Pancreas (tissue), 10 donors: ENCODE measurements around the gene TRA2B. TPM values are rescaled to one million over a fixed set of nuclear protein-coding genes. Genes with fewer than 3 reads are reported as not detected.
A peak's percentile ranks its signal among the peaks of the same experiment; 100 is the strongest.

ENCODE experiments used
- ATAC-seq, 4 donors: fragments of 200-7000 bp; cut with Tn5 transposase; one replicate each; pipeline versions ENCODE4 v1.8.0 to v1.9.1; 2020; ENCODE audit warnings: mild to moderate bottlenecking in 4 of 4, moderate library complexity in 4 of 4
- DNase-seq, 6 donors: peaks; one replicate each; pipeline ENCODE4 v3.0.0-alpha.2; 2020
- FAIRE-seq: peaks from 2 replicates; lab custom pipeline; 2012; peaks lifted over from hg19 to GRCh38; lab: Jason Lieb, UNC
- H3K27ac ChIP-seq, 4 donors: fragments of 200-600 bp; sonication (generic); 1 replicate in 3 of 4; 2 replicates in 1 of 4; pipeline versions ENCODE4 v1.5.0 to v1.8.0; 2020
- H3K27me3 ChIP-seq, 4 donors: fragments of 200-600 bp; one replicate each; pipeline ENCODE4 v1.8.0; 2021
- H3K36me3 ChIP-seq, 3 donors: fragments of 200-600 bp; sonication (generic) in 1 of 3; one replicate each; pipeline versions ENCODE4 v1.5.0 to v1.8.0; 2020 to 2021
- H3K4me1 ChIP-seq, 3 donors: fragments of 200-600 bp; one replicate each; pipeline ENCODE4 v1.8.0; 2021
- H3K4me3 ChIP-seq, 4 donors: fragments of 200-600 bp; sonication (generic) in 2 of 4; one replicate each; pipeline versions ENCODE4 v1.5.0 to v1.8.0; 2020 to 2021
- H3K9me3 ChIP-seq, 4 donors: fragments of 200-600 bp; one replicate each; pipeline ENCODE4 v1.8.0; 2021
- CTCF ChIP-seq, 4 donors: fragments of 200-600 bp; sonication (generic) in 3 of 4; IDR thresholded peaks; one replicate each; pipeline versions ENCODE4 v1.5.0 to v1.8.0; 2021; ENCODE audit warnings: antibody characterized with exemption in 4 of 4
- WGBS, 2 donors: extraction: QIAGEN DNeasy Blood & Tissue Kit; methylation state at CpG; one replicate each; pipeline ENCODE4 v1.1.7; 2013; 5-methylcytosine and 5-hydroxymethylcytosine counted together
- intact Hi-C, 3 donors: fragments of 100-400 bp; cut with DNase I; formaldehyde crosslinking; loops; one replicate each; pipeline versions ENCODE4 v1.11.1 to v1.14.2; 2022
- polyA plus RNA-seq, 2 donors: library from polyadenylated mRNA; stranded (reverse); fragments of 200-250 nt; gene quantifications; one replicate each; pipeline ENCODE4 v1.2.3, GENCODE V29; 2013
- total RNA-seq, 6 donors: library from RNA; stranded (reverse); fragmentation: NEBNext Ultra II Directional in 4 of 6; extraction: Animal tissue kit (Norgen Biotek cat#: 25700) in 4 of 6; gene quantifications; one replicate each; pipeline versions ENCODE4 v1.2.1 to v1.2.4, GENCODE V29; 2021 to 2023
- donor health status: healthy with polysubstance abuse.
- donor health status: DM: no; HTN: no; CAD: no; lungs with moderate emphysema.
- donor health status: DM: no; HTN: no; CAD: no.
- donor health status: control.
- donor health status: control.
- donor health status: Bipolar disorder and iron deficiency.
- donor health status: DM: yes; HTN: yes; CAD: no.
- donor health status: DM: no; HTN: no; CAD: no.
- donor health status: DM: no; HTN: no; CAD: no.
- donor health status: DM: yes; HTN: yes; CAD: no.

The TRA2B gene
- total and polyA plus RNA-seq, 8 donors = 27.4 to 79.2 (median 47.3) TPM

DNA sequence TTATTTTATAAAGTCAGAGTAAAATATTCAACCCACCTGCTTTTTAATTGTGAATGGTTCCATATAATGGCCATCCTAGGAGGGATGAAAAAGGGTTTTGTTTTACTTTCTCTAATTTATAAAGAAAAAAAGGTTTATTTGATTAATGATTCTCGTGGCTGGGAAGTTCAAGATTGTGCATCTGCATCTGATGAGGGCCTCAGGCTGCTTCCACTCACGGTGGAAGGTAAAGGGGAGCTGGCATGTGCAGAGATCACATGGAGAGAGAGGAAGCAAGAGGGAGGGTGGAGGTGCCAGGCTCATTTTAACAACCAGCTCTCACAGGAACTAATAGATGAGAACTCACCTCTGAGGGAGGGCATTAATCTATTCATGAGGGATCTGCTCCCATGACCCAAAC, 27.7 kb upstream of the TRA2B start:
- no peak for TF ChIP-seq CTCF (IDR thresholded peaks at IDR 0.05)
- H3K27me3 ChIP-seq = no peaks in the 10 kb centered on the region
- H3K4me3 ChIP-seq = no peak overlapping the region
- ATAC-seq (no peak), FAIRE-seq (no peak), DNase-seq (no peak)
- H3K27ac ChIP-seq = no peak overlapping the region
- H3K9me3 ChIP-seq = no peaks in the 10 kb centered on the region
- WGBS, 2 donors = 80 to 82% methylated on average over 2 of the region's 2 CpGs
- intact Hi-C loops = no loop called here
- peaks cover 0 to 1% (median under 1%) of the 10 kb centered on the region in 3 donors for H3K4me1 ChIP-seq
- no peaks in the 10 kb centered on the region for H3K36me3 ChIP-seq

DNA sequence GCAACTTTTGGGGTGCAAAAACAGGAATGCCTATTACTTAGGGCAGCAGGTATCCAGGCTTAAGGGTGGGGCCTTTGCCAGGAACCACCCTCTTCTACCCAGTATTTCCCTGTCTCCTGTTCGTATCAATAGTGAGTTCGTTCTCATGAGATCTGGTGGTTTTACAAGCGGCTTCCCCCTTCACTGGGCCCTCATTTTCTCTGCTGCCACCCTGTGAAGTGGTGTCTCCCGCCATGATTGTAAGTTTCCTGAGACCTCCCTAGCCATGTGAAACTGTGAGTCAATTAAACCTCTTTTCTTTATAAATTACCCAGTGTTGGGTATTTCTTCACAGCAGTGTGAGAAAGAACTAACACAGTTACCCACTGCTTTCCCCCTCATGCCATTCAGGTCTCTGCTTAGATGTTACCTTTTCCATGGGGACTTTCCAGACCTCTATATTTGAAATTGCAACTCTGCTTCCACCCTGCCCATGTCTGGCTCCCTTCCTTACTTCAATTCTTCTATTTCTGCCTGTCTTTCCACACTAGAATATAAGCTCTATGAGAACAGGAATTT, 23.9 kb upstream of the TRA2B start:
- FAIRE-seq (no peak), DNase-seq (no peak), ATAC-seq (no peak)
- Histone ChIP-seq H3K27ac (no peak overlapping the region), H3K27me3 (no peaks in the 10 kb centered on the region), H3K4me1 (peaks cover 0 to 9% (median 8%) of the 10 kb centered on the region in 3 donors), H3K36me3 (no peaks in the 10 kb centered on the region), H3K4me3 (no peak overlapping the region), H3K9me3 (no peaks in the 10 kb centered on the region)
- intact Hi-C loops = no loop called here
- TF ChIP-seq CTCF (IDR thresholded peaks at IDR 0.05) = no peak
- 94 to 96% methylated on average over 4 of the region's 4 CpGs for WGBS, 2 donors

- TF ChIP-seq CTCF (IDR thresholded peaks at IDR 0.05) = no peak
- FAIRE-seq = no peak
- 83 to 84% methylated on average over 4 of the region's 4 CpGs for WGBS, 2 donors
- Histone ChIP-seq H3K27ac (peak overlapping the region in 2 of 4 donors; percentile 75 to 81), H3K36me3 (no peaks in the 10 kb centered on the region), H3K9me3 (no peaks in the 10 kb centered on the region), H3K4me1 (peaks cover 0 to 9% (median 8%) of the 10 kb centered on the region in 3 donors), H3K27me3 (no peaks in the 10 kb centered on the region), H3K4me3 (no peak overlapping the region)
- ATAC-seq = peak in 3 of 4 donors; percentile 53 to 66 (median 57)
- DNase-seq = no peak
- intact Hi-C loops = no loop called here
Observed at GRCh38 chr3:185960522-185961288, 22.9 kb upstream of the TRA2B start.

DNA sequence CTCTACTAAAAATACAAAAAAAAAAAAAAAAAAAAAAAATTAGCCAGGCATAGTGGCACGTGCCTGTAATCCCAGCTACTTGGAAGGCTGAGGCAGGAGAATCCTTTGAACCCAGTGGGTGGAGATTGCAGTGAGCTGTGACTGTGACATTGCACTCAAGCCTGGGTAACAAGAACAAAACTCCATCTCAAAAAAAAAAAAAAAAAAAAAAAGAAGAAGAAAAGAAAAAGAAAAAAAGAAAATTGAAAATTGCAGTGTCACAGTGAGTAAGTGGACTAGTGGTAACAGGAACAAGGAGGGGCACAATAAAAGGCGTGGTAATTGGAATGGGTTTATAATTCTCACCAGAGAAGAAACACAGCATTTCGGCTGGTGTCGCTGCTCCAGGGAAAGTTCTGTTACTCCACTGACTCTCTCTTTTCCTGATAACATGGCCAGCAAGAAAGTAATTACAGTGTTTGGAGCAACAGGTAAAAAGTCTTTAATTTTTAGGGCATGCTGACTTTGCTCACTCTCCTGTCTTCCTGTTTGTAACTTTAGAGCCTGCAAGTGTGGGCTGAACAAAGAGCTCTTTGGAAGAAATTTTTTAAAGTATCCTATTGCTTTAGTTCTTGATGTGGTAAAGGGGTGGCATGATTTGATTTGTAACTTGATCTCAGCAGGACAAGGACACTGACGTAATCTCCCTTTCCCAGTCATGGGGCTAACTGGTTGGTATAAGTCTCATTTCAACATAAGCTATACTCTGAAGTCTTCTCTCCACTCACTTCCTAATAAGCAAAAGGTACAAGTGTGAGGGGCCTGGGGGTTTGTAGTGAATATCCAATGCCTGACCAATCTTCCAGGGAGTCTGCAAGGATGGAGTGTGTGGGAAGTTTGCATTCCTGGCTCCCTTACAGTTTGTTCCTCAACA, 22.1 kb upstream of the TRA2B start:
- peak overlapping the region in 3 of 4 donors; percentile 42 to 81 (median 75) for H3K27ac ChIP-seq
- H3K4me3 ChIP-seq = peak overlapping the region in 1 of 4 donors; percentile 14
- DNase-seq = peak in 1 of 6 donors; percentile 35
- H3K36me3 ChIP-seq = no peaks in the 10 kb centered on the region
- TF ChIP-seq CTCF (IDR thresholded peaks at IDR 0.05) = no peak
- intact Hi-C loops = no loop called here
- 17 to 25% methylated on average over 5 of the region's 5 CpGs for WGBS, 2 donors
- peaks cover 0 to 9% (median 8%) of the 10 kb centered on the region in 3 donors for H3K4me1 ChIP-seq
- ATAC-seq = peak; percentile 82 to 96 (median 94)
- FAIRE-seq = no peak
- no peaks in the 10 kb centered on the region for H3K9me3 ChIP-seq
- H3K27me3 ChIP-seq = no peaks in the 10 kb centered on the region
